Endothelial cell of umbilical vein (primary cell): ENCODE results near the gene PANX3. TPM values are rescaled to one million over a fixed set of nuclear protein-coding genes. Genes with fewer than 3 reads are reported as not detected.

Experiments used
- BruUV-seq: library from RNA; stranded (reverse); fragments of 400-500 nt; replicated peaks from 2 replicates; lab custom pipeline; 2021; lab: Mats Ljungman, UMichigan
- CTCF ChIA-PET: fragments of 300-600, 350-600 bp; sonication (Branson Sonifier 250); formaldehyde crosslinking; loops from one replicate; lab custom pipeline; 2021; ENCODE audit warnings: antibody characterized with exemption, inconsistent platforms; lab: Charles Lee
- POLR2A ChIA-PET: fragments of 300-600, 350-600 bp; sonication (Branson Sonifier 250); formaldehyde crosslinking; loops from one replicate; lab custom pipeline; 2021; ENCODE audit warnings: antibody characterized with exemption, inconsistent platforms; lab: Charles Lee
- DNase-seq: peaks from one replicate; pipeline ENCODE4 v3.0.0-alpha.2; 2011; ENCODE audit warnings: low read depth, low spot score
- FAIRE-seq: peaks from 2 replicates; lab custom pipeline; 2011; peaks lifted over from hg19 to GRCh38; lab: Jason Lieb, UNC
- H2AFZ ChIP-seq: 2 replicates; pipeline ENCODE4 v1.6.0; 2012; ENCODE audit warnings: low read depth, low read length, control low read depth, inconsistent platforms
- H3K27ac ChIP-seq: 2 replicates; pipeline ENCODE4 v1.5.1; 2011; ENCODE audit warnings: low read depth, mild to moderate bottlenecking, control low read depth, low read length, moderate library complexity; ENCODE audit not compliant: insufficient read depth
- H3K27me3 ChIP-seq, 2 experiments: 2 replicates each; pipeline versions ENCODE4 v1.6.0 to v1.6.1; 2011; ENCODE audit warnings: low read length in 2 of 2, mixed read lengths in 1 of 2; ENCODE audit not compliant: control insufficient read depth in 2 of 2, insufficient read depth in 2 of 2
- H3K36me3 ChIP-seq, 2 experiments: 2 replicates in 1 of 2; 3 replicates in 1 of 2; pipeline ENCODE4 v1.5.1; 2011; ENCODE audit warnings: low read length in 2 of 2, mild to moderate bottlenecking in 1 of 2, moderate library complexity in 1 of 2; ENCODE audit not compliant: control insufficient read depth in 2 of 2, insufficient read depth in 2 of 2; ENCODE audit errors: extremely low read depth in 1 of 2
- H3K4me1 ChIP-seq: 3 replicates; pipeline ENCODE4 v1.5.1; 2011; ENCODE audit warnings: mild to moderate bottlenecking, low read length; ENCODE audit not compliant: control insufficient read depth, insufficient read depth; ENCODE audit errors: extremely low read depth
- H3K4me2 ChIP-seq: 2 replicates; pipeline ENCODE4 v1.6.1; 2011; ENCODE audit warnings: low read length, control low read depth, mixed read lengths; ENCODE audit not compliant: insufficient read depth
- H3K4me3 ChIP-seq, 3 experiments: fragments of 200-600 bp in 1 of 3; sonication (generic), shearing (Covaris generic) in 1 of 3; replicated peaks in 1 of 3; 2 replicates each; pipeline ENCODE4 v1.5.1; 2011 to 2016; ENCODE audit warnings: control low read depth in 3 of 3, low read length in 3 of 3, mild to moderate bottlenecking in 2 of 3, inconsistent platforms in 1 of 3, low read depth in 1 of 3, moderate library complexity in 1 of 3; ENCODE audit not compliant: insufficient read depth in 1 of 3
- H3K79me2 ChIP-seq: 2 replicates; pipeline ENCODE4 v1.6.0; 2012; ENCODE audit warnings: low read length, inconsistent platforms; ENCODE audit not compliant: control insufficient read depth, insufficient read depth
- H3K9ac ChIP-seq: replicated peaks from 2 replicates; pipeline ENCODE3; 2011; ENCODE audit warnings: low read length, control low read depth; ENCODE audit not compliant: insufficient read depth; ENCODE audit errors: extremely low read depth
- H3K9me1 ChIP-seq: replicated peaks from 3 replicates; pipeline ENCODE4 v1.6.0; 2011; ENCODE audit warnings: mild to moderate bottlenecking, low read length; ENCODE audit not compliant: control insufficient read depth, insufficient read depth; ENCODE audit errors: extremely low read depth
- H3K9me3 ChIP-seq: replicated peaks from 2 replicates; pipeline ENCODE4 v1.5.1; 2012; ENCODE audit warnings: low read length, inconsistent platforms; ENCODE audit not compliant: control insufficient read depth, insufficient read depth
- H4K20me1 ChIP-seq: replicated peaks from 2 replicates; pipeline ENCODE3; 2011; ENCODE audit warnings: mild to moderate bottlenecking, low read length; ENCODE audit not compliant: control insufficient read depth, insufficient read depth; ENCODE audit errors: extremely low read depth
- CTCF ChIP-seq, 2 donors: IDR thresholded peaks; 1 replicate in 1 of 2; 2 replicates in 1 of 2; pipeline ENCODE4 v1.5.1; 2011; ENCODE audit warnings: low read length in 2 of 2, mild to moderate bottlenecking in 2 of 2, moderate library complexity in 2 of 2, control low read depth in 1 of 2, inconsistent platforms in 1 of 2, low read depth in 1 of 2; ENCODE audit not compliant: insufficient read depth in 1 of 2; ENCODE audit errors: extremely low read depth in 1 of 2
- EZH2 ChIP-seq: IDR thresholded peaks from 2 replicates; pipeline ENCODE4 v1.6.1; 2012; ENCODE audit warnings: borderline replicate concordance, low read depth, mild to moderate bottlenecking, moderate library complexity, low read length, inconsistent platforms; ENCODE audit not compliant: severe bottlenecking
- FOS ChIP-seq: IDR thresholded peaks from 2 replicates; pipeline ENCODE4 v1.6.1; 2011; ENCODE audit warnings: mild to moderate bottlenecking, low read length, moderate library complexity, borderline replicate concordance; ENCODE audit not compliant: insufficient read depth
- GATA2 ChIP-seq: IDR thresholded peaks from 2 replicates; pipeline ENCODE4 v1.7.0; 2011; ENCODE audit warnings: low read depth, mild to moderate bottlenecking, moderate library complexity, mixed read lengths, low read length; ENCODE audit not compliant: insufficient read length, insufficient read depth
- JUN ChIP-seq: IDR thresholded peaks from 2 replicates; pipeline ENCODE4 v1.6.1; 2011; ENCODE audit warnings: borderline replicate concordance, low read depth; ENCODE audit not compliant: insufficient read length, insufficient read depth
- MAX ChIP-seq: IDR thresholded peaks from 2 replicates; pipeline ENCODE4 v1.6.1; 2011; ENCODE audit not compliant: insufficient read depth, insufficient read length
- MYC ChIP-seq: IDR thresholded peaks from one replicate; pipeline ENCODE4 v1.6.1; 2011; ENCODE audit warnings: mild to moderate bottlenecking, low read depth, low read length
- POLR2A ChIP-seq: IDR thresholded peaks from 2 replicates; pipeline ENCODE4 v1.6.1; 2012; ENCODE audit warnings: low read depth, mild to moderate bottlenecking, control low read depth, low read length
- POLR2AphosphoS5 ChIP-seq: IDR thresholded peaks from 2 replicates; pipeline ENCODE4 v1.6.1; 2012; ENCODE audit warnings: low read depth, mild to moderate bottlenecking, control low read depth, low read length, moderate library complexity; ENCODE audit not compliant: insufficient read depth
- dilution Hi-C: fragments of 300-500 bp; cut with MboI; formaldehyde crosslinking; loops from one replicate; pipeline ENCODE4 v1.15.0; 2019; ENCODE audit warnings: low sequenced_read_pairs; ENCODE audit not compliant: extremely low pct_ligation_motif_present
- intact Hi-C: fragments of 100-400 bp; cut with micrococcal nuclease; formaldehyde crosslinking; loops from one replicate; pipeline ENCODE4 v1.10.0; 2022
- polyA plus RNA-seq, 4 experiments: library from polyadenylated mRNA; depleted of rRNA in 3 of 4; stranded (reverse) in 3 of 4; unstranded in 1 of 4; fragments of >200 nt; gene quantifications; 2 replicates each; pipeline versions ENCODE4 v1.2.1 to v1.2.3, GENCODE V29; 2011 to 2012; ENCODE audit warnings: missing spikeins in 1 of 4
- total RNA-seq: library from RNA; stranded (reverse); gene quantifications from 2 replicates; pipeline ENCODE4 v1.2.3, GENCODE V29; 2021

PANX3 gene
- total and polyA plus RNA-seq, 2 donors (not counting 3 experiments of a cell fraction or from before 2014, with no cell fraction given): not detected

- Histone ChIP-seq H4K20me1 (no peaks in the 10 kb centered on the region), H3K79me2 (no peaks in the 10 kb centered on the region), H3K4me3 (peak overlapping the region in 1 of 3 experiments; percentile 32), H3K27me3 (no peaks in the 10 kb centered on the region), H3K9ac (peak overlapping the region; percentile 20), H3K27ac (peak overlapping the region; percentile 22), H3K9me3 (no peaks in the 10 kb centered on the region), H2AFZ (peak overlapping the region; percentile 74), H3K4me2 (peak overlapping the region; percentile 78), H3K4me1 (peaks cover 18% of the 10 kb centered on the region), H3K9me1 (no peaks in the 10 kb centered on the region), H3K36me3 (no peaks in the 10 kb centered on the region)
- peak; percentile 87 for DNase-seq
- no TSS peak for BruUV-seq
- ChIA-PET POLR2A (interaction anchor here (0.6 to 0.9 kb wide), 2 partner anchors 233 to 392 kb away, joined by 3 read pairs; no protein-coding TSS in a partner anchor), CTCF (interaction anchor here (0.6 to 6.5 kb wide), 30 partner anchors 12 to 232 kb away, joined by 3 to 86 read pairs (median 5); partner anchors contain the start of genes ESAM, MSANTD2, NRGN and ROBO3)
- TF ChIP-seq GATA2: no peak
- TF ChIP-seq MAX: peak; percentile 33
- TF ChIP-seq POLR2AphosphoS5: peak; percentile 34
- no peak for TF ChIP-seq FOS
- TF ChIP-seq JUN: no peak
- TF ChIP-seq CTCF (IDR thresholded peaks at IDR 0.05; ENCODE audit: extremely low read depth in 1 of 2, insufficient read depth in 1 of 2, low read depth in 1 of 2, low read length in 2 of 2): peak; percentile 56 to 79
- TF ChIP-seq POLR2A: no peak
- no peak for TF ChIP-seq MYC
- no peak for TF ChIP-seq EZH2
- peak; percentile 92 for FAIRE-seq
- dilution Hi-C loops (no loop called here), intact Hi-C loops (loop anchor here (1.0 to 2.0 kb wide), 6 partner anchors 25 to 230 kb away; no protein-coding TSS in a partner anchor)
Observed at GRCh38 chr11:124644426-124645280, 33.4 kb downstream of the PANX3 start.
